ENCODE measurements around the gene TLR7.

- TF ChIP-seq, protein P1, sequence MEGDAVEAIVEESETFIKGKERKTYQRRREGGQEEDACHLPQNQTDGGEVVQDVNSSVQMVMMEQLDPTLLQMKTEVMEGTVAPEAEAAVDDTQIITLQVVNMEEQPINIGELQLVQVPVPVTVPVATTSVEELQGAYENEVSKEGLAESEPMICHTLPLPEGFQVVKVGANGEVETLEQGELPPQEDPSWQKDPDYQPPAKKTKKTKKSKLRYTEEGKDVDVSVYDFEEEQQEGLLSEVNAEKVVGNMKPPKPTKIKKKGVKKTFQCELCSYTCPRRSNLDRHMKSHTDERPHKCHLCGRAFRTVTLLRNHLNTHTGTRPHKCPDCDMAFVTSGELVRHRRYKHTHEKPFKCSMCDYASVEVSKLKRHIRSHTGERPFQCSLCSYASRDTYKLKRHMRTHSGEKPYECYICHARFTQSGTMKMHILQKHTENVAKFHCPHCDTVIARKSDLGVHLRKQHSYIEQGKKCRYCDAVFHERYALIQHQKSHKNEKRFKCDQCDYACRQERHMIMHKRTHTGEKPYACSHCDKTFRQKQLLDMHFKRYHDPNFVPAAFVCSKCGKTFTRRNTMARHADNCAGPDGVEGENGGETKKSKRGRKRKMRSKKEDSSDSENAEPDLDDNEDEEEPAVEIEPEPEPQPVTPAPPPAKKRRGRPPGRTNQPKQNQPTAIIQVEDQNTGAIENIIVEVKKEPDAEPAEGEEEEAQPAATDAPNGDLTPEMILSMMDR (IDR thresholded peaks at IDR 0.05), result no peak
- no peak for TF ChIP-seq POLR2A (IDR thresholded peaks at IDR 0.05)
These were observed 23.1 kb upstream of the TLR7 start for GRCh38 chrX:12843668-12844279.

Data from heart left ventricle (tissue), 13 donors.